ENCODE data around the gene FNBP1L.

DNA sequence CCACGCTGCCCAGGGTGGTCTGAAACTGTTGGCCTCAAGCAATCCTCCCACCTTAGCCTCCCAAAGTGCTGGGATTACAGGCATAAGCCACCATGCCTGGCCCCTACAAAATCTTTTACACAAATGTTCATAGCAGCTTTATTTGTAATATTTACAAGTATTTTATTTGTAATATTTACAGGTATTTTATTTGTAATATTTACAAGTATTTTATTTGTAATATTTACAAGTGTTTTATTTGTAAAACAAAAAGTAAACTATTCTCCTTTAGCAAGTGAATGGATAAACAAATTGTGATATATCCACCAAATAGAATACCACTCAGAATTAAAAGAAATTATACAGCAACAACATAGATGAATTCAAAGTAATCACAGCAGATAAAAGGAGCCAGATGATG lies 11.4 kb upstream of the FNBP1L start:
- TF ChIP-seq POLR2AphosphoS5 (IDR thresholded peaks at IDR 0.05; ENCODE audit: low read depth, low read length) (no peak), SIN3A (IDR thresholded peaks at IDR 0.05; ENCODE audit: borderline replicate concordance, insufficient read depth, low read length) (no peak)
